Heart left ventricle (tissue), 13 donors: ENCODE results near the gene RAD50.
"Not testable (repeated sequence)": the region's sequence is repeated elsewhere in the genome, so short reads cannot be mapped to it uniquely, and the experiment has no call there.

Source experiments
- CTCF ChIP-seq, 12 donors: fragments of 200-600 bp; sonication (generic) in 4 of 12; IDR thresholded peaks; one replicate each; pipeline versions ENCODE4 v1.5.0 to v1.8.0; 2018 to 2022; ENCODE audit warnings: antibody characterized with exemption in 12 of 12, mild to moderate bottlenecking in 5 of 12
- POLR2A ChIP-seq, 2 donors: fragments of 450-650 bp; IDR thresholded peaks; one replicate each; pipeline ENCODE4 v1.6.1; 2017; ENCODE audit warnings: antibody characterized with exemption in 2 of 2, mild to moderate bottlenecking in 2 of 2, moderate library complexity in 2 of 2
- donor health status: ischemic (EF 13 %, LVEDD 7.1; RV severe dilation, severe dysfunction).
- donor health status: DM: no; HTN: yes; CAD: no.
- donor health status: DM: no; HTN: no; CAD: no.
- donor health status: ischemic (EF 25% LVEDD 6.9; RV normal size, moderate dysfunction).
- donor health status: ischemic (EF 25% LVEDD 5.7; RV mildly dilated, moderate dysfunction).
- donor health status: ischemic (EF 35%, LVEDD 5.7; RV mildly dilated, moderate dysfunction).
- donor health status: nonischemic (EF 11% LVEDD 7.7; RV severe dilation, severe dysfunction).
- donor health status: DM: yes; HTN: yes; CAD: no.
- donor health status: PGD.
- donor health status: ischemic (EF 29% LVEDD 5.4; RV normal size, mild dysfunction).
- donor health status: nonischemic (EF 23%, LVEDD 6.1; RV moderate dilation, normal function).

DNA sequence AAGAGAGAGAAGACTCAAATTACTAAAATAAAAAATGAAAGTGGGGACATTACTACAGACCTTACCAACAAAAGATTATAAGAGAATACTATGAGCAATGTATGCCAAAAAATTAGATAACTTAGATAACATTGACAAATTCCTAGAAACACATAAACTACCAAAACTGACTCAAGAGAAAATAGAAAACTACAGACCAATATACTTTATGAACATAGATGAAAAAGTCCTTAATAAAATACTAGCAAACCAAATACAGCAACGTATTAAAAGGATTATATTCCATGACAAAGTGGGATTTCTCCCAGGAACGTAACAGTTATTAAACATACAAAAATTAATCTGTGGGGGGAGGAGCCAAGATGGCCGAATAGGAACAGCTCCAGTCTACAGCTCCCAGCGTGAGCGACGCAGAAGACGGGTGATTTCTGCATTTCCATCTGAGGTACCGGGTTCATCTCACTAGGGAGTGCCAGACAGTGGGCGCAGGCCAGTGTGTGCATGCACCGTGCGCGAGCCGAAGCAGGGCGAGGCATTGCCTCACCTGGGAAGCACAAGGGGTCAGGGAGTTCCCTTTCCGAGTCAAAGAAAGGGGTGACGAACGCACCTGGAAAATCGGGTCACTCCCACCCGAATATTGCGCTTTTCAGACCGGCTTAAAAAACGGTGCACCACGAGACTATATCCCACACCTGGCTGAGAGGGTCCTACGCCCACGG, 43.0 kb upstream of the RAD50 start:
- TF ChIP-seq CTCF, POLR2A (IDR thresholded peaks at IDR 0.05): not testable (repeated sequence)
